GM15510 (cell line): ENCODE results near the gene URB2.

Experiments
- POLR2A ChIP-seq: IDR thresholded peaks from 3 replicates; pipeline ENCODE4 v1.6.1; 2011; ENCODE audit warnings: borderline replicate concordance; ENCODE audit not compliant: insufficient read length; ENCODE audit errors: extremely low read depth

Gene URB2

GRCh38 chr1:229657993-229658755 is 32.1 kb downstream of the URB2 start:
- no peak for TF ChIP-seq POLR2A

GRCh38 chr1:229661022-229661877 is 35.2 kb downstream of the URB2 start:
- no peak for TF ChIP-seq POLR2A

- TF ChIP-seq POLR2A, result no peak
Measured at GRCh38 chr1:229661897-229662296, 35.9 kb downstream of the URB2 start.

GRCh38 chr1:229664133-229664689 is 38.2 kb downstream of the URB2 start:
- TF ChIP-seq POLR2A, result no peak

GRCh38 chr1:229665912-229666558 is 40.0 kb downstream of the URB2 start:
- no peak for TF ChIP-seq POLR2A

GRCh38 chr1:229666585-229666984 is 40.5 kb downstream of the URB2 start:
- TF ChIP-seq POLR2A, result no peak

GRCh38 chr1:229669333-229669732 is 43.3 kb downstream of the URB2 start:
- TF ChIP-seq POLR2A, result no peak

GRCh38 chr1:229671310-229671709 is 45.3 kb downstream of the URB2 start:
- no peak for TF ChIP-seq POLR2A

GRCh38 chr1:229672246-229672645 is 46.2 kb downstream of the URB2 start:
- no peak for TF ChIP-seq POLR2A

- no peak for TF ChIP-seq POLR2A
Measured at GRCh38 chr1:229674042-229674441, 48.0 kb downstream of the URB2 start.

- no peak for TF ChIP-seq POLR2A
Measured at GRCh38 chr1:229675396-229675795, 49.3 kb downstream of the URB2 start.

GRCh38 chr1:229685149-229685548 is 59.1 kb downstream of the URB2 start:
- TF ChIP-seq POLR2A, result no peak

- no peak for TF ChIP-seq POLR2A
Measured at GRCh38 chr1:229689273-229689672, 63.2 kb downstream of the URB2 start.

GRCh38 chr1:229689904-229690303 is 63.9 kb downstream of the URB2 start:
- TF ChIP-seq POLR2A, result no peak

GRCh38 chr1:229690662-229691061 is 64.6 kb downstream of the URB2 start:
- TF ChIP-seq POLR2A, result no peak

GRCh38 chr1:229691362-229691761 is 65.3 kb downstream of the URB2 start:
- no peak for TF ChIP-seq POLR2A
